Measurements from ENCODE around the gene CHAF1B.

The CHAF1B gene

GRCh38 chr21:36465478-36465877, 80.3 kb downstream of the CHAF1B start:
- DNase-seq, result no peak

GRCh38 chr21:36466061-36466511, 80.9 kb downstream of the CHAF1B start:
- no peak for DNase-seq

Data from activated CD4-positive, alpha-beta T cell treated with anti-CD3 and anti-CD28 coated beads for 4 hours (primary cell).